H1 (cell line): ENCODE data around the gene ITGA3. TPM values are rescaled to one million over a fixed set of nuclear protein-coding genes. Genes with fewer than 3 reads are reported as not detected.

Experiments used
- CTCF ChIA-PET: fragments of 300-600 bp; sonication (Branson Sonifier 250); formaldehyde crosslinking; loops from one replicate; lab custom pipeline; 2021; ENCODE audit not compliant: partially characterized antibody; lab: Charles Lee
- POLR2A ChIA-PET: fragments of 300-600 bp; sonication (Branson Sonifier 250); formaldehyde crosslinking; loops from one replicate; lab custom pipeline; 2021; ENCODE audit warnings: inconsistent platforms; ENCODE audit not compliant: partially characterized antibody; lab: Charles Lee
- DNase-seq, 2 experiments: peaks; one replicate each; pipeline versions ENCODE4 v3.0.0 to v3.0.0-alpha.2; 2010 to 2022; ENCODE audit warnings: low spot score in 2 of 2, low read depth in 1 of 2, mixed read lengths in 1 of 2
- FAIRE-seq: peaks from 2 replicates; lab custom pipeline; 2011; peaks lifted over from hg19 to GRCh38; lab: Jason Lieb, UNC
- H2AFZ ChIP-seq: 2 replicates; pipeline ENCODE4 v1.8.1; 2012; ENCODE audit warnings: low read length, inconsistent platforms
- H2AK5ac ChIP-seq: 2 replicates; pipeline ENCODE4 v1.6.1; 2013; ENCODE audit warnings: low read depth, low read length
- H2BK120ac ChIP-seq: replicated peaks from 2 replicates; pipeline ENCODE3; 2013; ENCODE audit warnings: low read depth, low read length, inconsistent platforms
- H2BK12ac ChIP-seq: 2 replicates; pipeline ENCODE4 v1.6.1; 2013; ENCODE audit warnings: low read depth, low read length
- H2BK15ac ChIP-seq: 2 replicates; pipeline ENCODE4 v1.6.1; 2013; ENCODE audit warnings: low read length
- H2BK20ac ChIP-seq: 2 replicates; pipeline ENCODE4 v1.6.1; 2013; ENCODE audit warnings: low read length
- H2BK5ac ChIP-seq: 2 replicates; pipeline ENCODE4 v1.6.1; 2013; ENCODE audit warnings: low read depth, low read length
- H3K14ac ChIP-seq: 2 replicates; pipeline ENCODE4 v1.6.1; 2013; ENCODE audit warnings: inconsistent platforms; ENCODE audit not compliant: insufficient read length
- H3K18ac ChIP-seq: 2 replicates; pipeline ENCODE4 v1.6.1; 2013; ENCODE audit warnings: low read length; ENCODE audit errors: extremely low read depth
- H3K23ac ChIP-seq: 2 replicates; pipeline ENCODE4 v1.6.1; 2013; ENCODE audit warnings: inconsistent platforms; ENCODE audit not compliant: insufficient read length
- H3K23me2 ChIP-seq: 2 replicates; pipeline ENCODE4 v1.6.1; 2013; ENCODE audit warnings: low read depth, low read length
- H3K27ac ChIP-seq: 2 replicates; pipeline ENCODE4 v1.6.1; 2011; ENCODE audit warnings: low read depth, low read length, inconsistent platforms
- H3K27me3 ChIP-seq, 4 experiments: replicated peaks in 1 of 4; 1 replicate in 1 of 4; 2 replicates in 3 of 4; pipeline versions ENCODE4 v1.6.1 to v1.8.1; 2011 to 2013; ENCODE audit warnings: low read length in 3 of 4, mild to moderate bottlenecking in 3 of 4, inconsistent platforms in 2 of 4, mixed read lengths in 2 of 4, moderate library complexity in 1 of 4; ENCODE audit not compliant: control insufficient read depth in 3 of 4, insufficient read depth in 3 of 4; ENCODE audit errors: extremely low read depth in 1 of 4
- H3K36me3 ChIP-seq, 4 experiments: 2 replicates each; pipeline versions ENCODE4 v1.6.1 to v1.8.1; 2011 to 2013; ENCODE audit warnings: mild to moderate bottlenecking in 4 of 4, low read length in 3 of 4, moderate library complexity in 2 of 4, control low read depth in 1 of 4, inconsistent platforms in 1 of 4; ENCODE audit not compliant: insufficient read depth in 4 of 4, control insufficient read depth in 2 of 4
- H3K4ac ChIP-seq: replicated peaks from 2 replicates; pipeline ENCODE3; 2013; ENCODE audit warnings: low read length, low read depth, mixed read lengths, inconsistent platforms; ENCODE audit not compliant: insufficient read length
- H3K4me1 ChIP-seq, 4 experiments: replicated peaks in 1 of 4; 1 replicate in 1 of 4; 2 replicates in 3 of 4; pipeline versions ENCODE4 v1.6.1 to v1.8.1; 2011 to 2013; ENCODE audit warnings: low read length in 3 of 4, inconsistent platforms in 2 of 4, mixed read lengths in 1 of 4; ENCODE audit not compliant: insufficient read depth in 4 of 4, control insufficient read depth in 3 of 4
- H3K4me2 ChIP-seq, 2 experiments: 2 replicates each; pipeline versions ENCODE4 v1.6.1 to v1.8.1; 2011 to 2013; ENCODE audit warnings: low read depth in 2 of 2, low read length in 2 of 2, control low read depth in 1 of 2, inconsistent platforms in 1 of 2, mild to moderate bottlenecking in 1 of 2; ENCODE audit not compliant: insufficient read depth in 1 of 2
- H3K4me3 ChIP-seq, 4 experiments: fragments of 200-600, 300-600 bp in 1 of 4; sonication (generic), shearing (Covaris generic), sonication (Bioruptor Twin) in 1 of 4; 2 replicates each; pipeline versions ENCODE4 v1.5.1 to v1.8.1; 2011 to 2016; ENCODE audit warnings: low read length in 4 of 4, low read depth in 3 of 4, control low read depth in 2 of 4, inconsistent platforms in 2 of 4, mild to moderate bottlenecking in 2 of 4, mixed read lengths in 1 of 4, moderate library complexity in 1 of 4; ENCODE audit not compliant: insufficient read depth in 2 of 4; ENCODE audit errors: extremely low read depth in 1 of 4
- H3K56ac ChIP-seq: replicated peaks from 2 replicates; pipeline ENCODE3; 2013; ENCODE audit warnings: low read depth, mild to moderate bottlenecking, mixed read lengths, low read length, inconsistent platforms; ENCODE audit not compliant: insufficient read length
- H3K79me1 ChIP-seq: 2 replicates; pipeline ENCODE4 v1.6.1; 2013; ENCODE audit warnings: low read depth, low read length, control low read depth
- H3K79me2 ChIP-seq, 2 experiments: 2 replicates each; pipeline versions ENCODE4 v1.6.1 to v1.8.1; 2012 to 2013; ENCODE audit warnings: low read length in 2 of 2, mild to moderate bottlenecking in 2 of 2, inconsistent platforms in 1 of 2; ENCODE audit not compliant: insufficient read depth in 2 of 2, control insufficient read depth in 1 of 2
- H3K9ac ChIP-seq, 4 experiments: replicated peaks in 1 of 4; 1 replicate in 1 of 4; 2 replicates in 3 of 4; pipeline versions ENCODE4 v1.6.1 to v1.8.1; 2011 to 2013; ENCODE audit warnings: low read depth in 3 of 4, low read length in 3 of 4, control low read depth in 2 of 4, mild to moderate bottlenecking in 2 of 4, moderate library complexity in 2 of 4, inconsistent platforms in 1 of 4; ENCODE audit errors: extremely low read depth in 1 of 4
- H3K9me3 ChIP-seq, 2 experiments: 2 replicates each; pipeline versions ENCODE4 v1.6.1 to v1.8.1; 2012 to 2013; ENCODE audit warnings: mild to moderate bottlenecking in 2 of 2, moderate library complexity in 2 of 2, control low read depth in 1 of 2, inconsistent platforms in 1 of 2, low read depth in 1 of 2, low read length in 1 of 2, mixed read lengths in 1 of 2; ENCODE audit not compliant: insufficient read depth in 2 of 2
- H4K20me1 ChIP-seq, 2 experiments: replicated peaks in 1 of 2; 2 replicates each; pipeline versions ENCODE3 to v1.8.1; 2011 to 2013; ENCODE audit warnings: inconsistent platforms in 2 of 2, low read length in 2 of 2, mild to moderate bottlenecking in 1 of 2; ENCODE audit not compliant: insufficient read depth in 2 of 2, control insufficient read depth in 1 of 2
- H4K5ac ChIP-seq: 2 replicates; pipeline ENCODE4 v1.6.1; 2013; ENCODE audit warnings: low read length, low read depth, mixed read lengths, inconsistent platforms; ENCODE audit not compliant: insufficient read length
- H4K8ac ChIP-seq: 2 replicates; pipeline ENCODE4 v1.8.0; 2013; ENCODE audit warnings: mild to moderate bottlenecking, moderate library complexity, low read length, inconsistent platforms; ENCODE audit not compliant: insufficient read depth; ENCODE audit errors: extremely low read depth
- H4K91ac ChIP-seq: replicated peaks from 2 replicates; pipeline ENCODE3; 2013; ENCODE audit warnings: low read length, mixed read lengths, inconsistent platforms; ENCODE audit not compliant: insufficient read length
- EP300 ChIP-seq, 2 experiments: IDR thresholded peaks; 1 replicate in 1 of 2; 2 replicates in 1 of 2; pipeline ENCODE4 v1.6.1; 2011 to 2012; ENCODE audit warnings: low read depth in 2 of 2, low read length in 2 of 2, mild to moderate bottlenecking in 2 of 2, borderline replicate concordance in 1 of 2, inconsistent platforms in 1 of 2, moderate library complexity in 1 of 2
- FOSL1 ChIP-seq: IDR thresholded peaks from 2 replicates; pipeline ENCODE4 v1.6.1; 2011; ENCODE audit warnings: mild to moderate bottlenecking, low read depth, low read length, moderate library complexity; ENCODE audit not compliant: insufficient read depth
- KDM1A ChIP-seq: fragments of 200-600, 300-600 bp; sonication (generic); IDR thresholded peaks from 2 replicates; pipeline ENCODE4 v1.7.1; 2016; ENCODE audit warnings: mild to moderate bottlenecking, low read length, borderline replicate concordance
- KDM5A ChIP-seq: fragments of 200-600 bp; IDR thresholded peaks from 2 replicates; pipeline ENCODE4 v1.7.1; 2012; ENCODE audit warnings: mild to moderate bottlenecking, low read length, inconsistent platforms, mixed read lengths
- PHF8 ChIP-seq: fragments of 200-600 bp; sonication (generic); conservative IDR thresholded peaks from 2 replicates; pipeline ENCODE4 v1.7.1; 2012; ENCODE audit warnings: low read depth, mild to moderate bottlenecking, inconsistent platforms, low read length, moderate library complexity
- SRF ChIP-seq: IDR thresholded peaks from 2 replicates; pipeline ENCODE4 v1.6.1; 2011; ENCODE audit warnings: mild to moderate bottlenecking, low read depth, low read length, moderate library complexity
- WGBS, 2 experiments: shearing (Covaris generic) in 1 of 2; methylation state at CpG; one replicate each; pipeline versions ENCODE4 v1.1.6 to v1.1.7; 2013 to 2015; ENCODE audit warnings: low lambda C conversion rate in 2 of 2, mixed read lengths in 2 of 2, inconsistent platforms in 1 of 2, low coverage in 1 of 2, missing lambda C conversion rate in 1 of 2; ENCODE audit not compliant: insufficient replicate concordance in 2 of 2, insufficient coverage in 1 of 2, insufficient read length in 1 of 2; ENCODE audit errors: extremely low coverage in 1 of 2, missing lambda C conversion rate in 1 of 2; 5-methylcytosine and 5-hydroxymethylcytosine counted together
- polyA plus RNA-seq, 7 experiments: library from polyadenylated mRNA; depleted of rRNA in 3 of 7; stranded (reverse) in 5 of 7; unstranded in 2 of 7; fragments of >200 nt in 5 of 7; fragments of 200-250 nt in 2 of 7; gene quantifications; 1 replicate in 5 of 7; 2 replicates in 1 of 7; 4 replicates in 1 of 7; pipeline versions ENCODE4 v1.2.1 to v1.2.3, GENCODE V29; 2011 to 2013; ENCODE audit warnings: missing spikeins in 2 of 7, mixed read lengths in 2 of 7
- total RNA-seq: library from RNA; stranded (reverse); fragmentation: NEBNext Ultra II Directional; extraction: Animal tissue kit (Norgen Biotek cat#: 25700); gene quantifications from 2 replicates; pipeline ENCODE4 v1.2.1, GENCODE V29; 2021

ITGA3 gene
- total and polyA plus RNA-seq, 2 of the 8 experiments (the other 6 are each of a cell fraction or from before 2014, with no cell fraction given) = 24.0 to 24.2 TPM

DNA sequence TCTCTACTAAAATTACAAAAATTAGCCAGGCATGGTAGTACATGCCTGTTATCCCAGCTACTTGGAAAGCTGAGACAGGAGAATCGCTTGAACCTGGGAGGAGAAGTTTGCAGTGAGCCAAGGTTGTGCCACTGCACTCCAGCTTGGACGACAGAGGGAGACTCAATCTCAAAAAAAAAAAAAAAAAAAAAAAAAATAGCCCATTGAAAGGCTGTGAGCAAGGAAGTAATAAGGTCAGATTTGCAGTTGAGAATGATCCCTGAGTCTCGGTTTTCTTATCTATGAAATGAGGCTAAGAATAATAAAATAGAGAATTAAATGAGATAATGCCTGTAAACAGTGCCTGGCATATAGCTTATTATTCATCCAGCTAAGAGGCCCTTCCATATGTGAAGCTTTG, 37.9 kb downstream of the ITGA3 start:
- Histone ChIP-seq H3K14ac (no peak overlapping the region), H2BK120ac (no peak overlapping the region), H3K4me2 (peak overlapping the region in 1 of 2 experiments; percentile 91; a peak in 1 of 4 replicates), H2BK5ac (no peak overlapping the region), H3K9ac (no peak overlapping the region), H2AK5ac (no peak overlapping the region), H3K4me1 (peaks cover 0 to 7% (median 5%) of the 10 kb centered on the region in 4 experiments; a peak in 5 of 7 replicates), H3K9me3 (no peaks in the 10 kb centered on the region), H3K18ac (no peak overlapping the region), H2AFZ (no peak overlapping the region), H4K8ac (no peak overlapping the region), H3K4ac (no peak overlapping the region), H3K4me3 (0 out of 8 replicates have a peak overlapping the region, but pooled peaks of 1 of the 4 experiments have one; percentile 81), H4K5ac (no peak overlapping the region), H3K79me1 (peaks cover 1% of the 10 kb centered on the region), H3K23ac (no peak overlapping the region), H2BK12ac (no peak overlapping the region), H3K56ac (no peak overlapping the region), H4K20me1 (no peaks in the 10 kb centered on the region), H3K36me3 (peaks cover 0 to 9% (median 0%) of the 10 kb centered on the region in 4 experiments; a peak in 1 of 8 replicates), H4K91ac (no peak overlapping the region), H3K27ac (no peak overlapping the region), H3K79me2 (peaks cover 0 to 4% of the 10 kb centered on the region in 2 experiments; a peak in 1 of 4 replicates), H2BK15ac (no peak overlapping the region), H2BK20ac (no peak overlapping the region), H3K23me2 (peaks cover 13% of the 10 kb centered on the region), H3K27me3 (peaks cover 0 to 3% (median 0%) of the 10 kb centered on the region in 4 experiments; a peak in 3 of 7 replicates)
- TF ChIP-seq FOSL1 = no peak
- TF ChIP-seq PHF8 = no peak
- no peak for TF ChIP-seq EP300 (IDR thresholded peaks at IDR 0.05; ENCODE audit: borderline replicate concordance in 1 of 2, low read depth in 2 of 2, low read length in 2 of 2)
- no peak for TF ChIP-seq KDM1A
- TF ChIP-seq SRF = no peak
- no peak for TF ChIP-seq KDM5A
- no peak for DNase-seq
- WGBS, 2 experiments = 44% methylated on average over 3 of the region's 3 CpGs; no CpG with 5 or more reads in 1 of the 2 experiments
- CTCF ChIA-PET = interaction anchor here (0.6 to 15.7 kb wide), 57 partner anchors 10 to 372 kb away, joined by 3 to 412 read pairs (median 5); partner anchors contain the start of genes COL1A1, ITGA3, SAMD14 and XYLT2
- POLR2A ChIA-PET = interaction anchor here (0.8 to 1.7 kb wide), 5 partner anchors 20 to 65 kb away, joined by 3 to 4 read pairs (median 4); no protein-coding TSS in a partner anchor
- no peak for FAIRE-seq
